Large intestine (tissue), 3 donors: ENCODE data around the gene FAM110A. TPM values are rescaled to one million over a fixed set of nuclear protein-coding genes. Genes with fewer than 3 reads are reported as not detected.

ENCODE experiments used
- DNase-seq, 2 donors: peaks; one replicate each; pipeline versions ENCODE4 v3.0.0 to v3.0.0-alpha.2; 2013
- H3K27ac ChIP-seq: one replicate; pipeline ENCODE4 v1.5.1; 2013; ENCODE audit warnings: low read length
- H3K27me3 ChIP-seq: 2 replicates; pipeline ENCODE4 v1.6.1; 2013; ENCODE audit warnings: low read length; ENCODE audit not compliant: control insufficient read depth, insufficient read depth
- H3K36me3 ChIP-seq: 2 replicates; pipeline ENCODE4 v1.6.1; 2013; ENCODE audit warnings: low read length; ENCODE audit not compliant: control insufficient read depth, insufficient read depth
- H3K4me1 ChIP-seq: one replicate; pipeline ENCODE4 v1.6.1; 2013; ENCODE audit warnings: low read length; ENCODE audit not compliant: control insufficient read depth, insufficient read depth
- H3K4me3 ChIP-seq: one replicate; pipeline ENCODE4 v1.5.1; 2013; ENCODE audit warnings: low read length
- H3K9me3 ChIP-seq: one replicate; pipeline ENCODE4 v1.6.1; 2013; ENCODE audit warnings: mild to moderate bottlenecking, low read depth, low read length, moderate library complexity; ENCODE audit not compliant: control insufficient read depth
- WGBS: methylation state at CpG from one replicate; pipeline ENCODE4 v1.1.5; 2013; ENCODE audit warnings: low lambda C conversion rate; ENCODE audit not compliant: insufficient coverage; 5-methylcytosine and 5-hydroxymethylcytosine counted together
- polyA plus RNA-seq: library from polyadenylated mRNA; unstranded; fragments of 120-200 nt; gene quantifications from one replicate; pipeline ENCODE4 v1.2.1, GENCODE V29; 2013

The FAM110A gene
- polyA plus RNA-seq, 1 donor = 7.5 TPM

GRCh38 chr20:831251-831650 is 2.3 kb upstream of the FAM110A start:
- no CpG with 5 or more reads among the region's 3 CpGs for WGBS

DNA sequence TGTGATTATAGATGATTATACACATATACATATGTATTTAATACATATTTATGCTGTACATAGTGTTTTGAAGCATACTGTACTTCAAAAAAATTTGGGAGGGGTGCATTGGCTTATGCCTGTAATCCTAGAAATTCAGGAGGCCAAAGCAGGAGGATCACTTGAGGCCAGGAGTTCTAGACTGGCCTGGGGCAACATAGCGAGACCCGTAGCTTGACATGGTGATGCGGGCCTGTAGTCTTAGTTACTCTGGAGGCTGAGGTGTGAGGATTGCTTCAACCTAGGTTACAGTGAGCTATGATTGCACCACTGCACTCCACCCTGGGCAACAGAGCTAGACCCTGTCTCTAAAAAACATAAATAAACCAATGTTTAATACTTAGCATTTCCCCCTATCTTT is 1.6 kb upstream of the FAM110A start:
- Histone ChIP-seq H3K9me3 (no peaks in the 10 kb centered on the region), H3K4me3 (no peak overlapping the region), H3K27me3 (no peaks in the 10 kb centered on the region), H3K36me3 (no peaks in the 10 kb centered on the region), H3K4me1 (peaks cover 9% of the 10 kb centered on the region), H3K27ac (no peak overlapping the region)
- no CpG with 5 or more reads among the region's 3 CpGs for WGBS
- DNase-seq = no peak

More at GRCh38 chr20:831251-831650, 2.3 kb upstream of the FAM110A start:
- Histone ChIP-seq H3K9me3 (no peaks in the 10 kb centered on the region), H3K27me3 (no peaks in the 10 kb centered on the region), H3K36me3 (no peaks in the 10 kb centered on the region), H3K4me3 (no peak overlapping the region), H3K27ac (no peak overlapping the region), H3K4me1 (peaks cover 9% of the 10 kb centered on the region)
- DNase-seq = no peak

GRCh38 chr20:833121-833449 is 430 bp upstream of the FAM110A start:
- H3K27me3 ChIP-seq = no peaks in the 10 kb centered on the region
- peaks cover 9% of the 10 kb centered on the region for H3K4me1 ChIP-seq
- DNase-seq = no peak
- H3K27ac ChIP-seq = peak overlapping the region; percentile 48
- no peaks in the 10 kb centered on the region for H3K36me3 ChIP-seq
- H3K4me3 ChIP-seq = peak overlapping the region; percentile 86
- WGBS = no CpG with 5 or more reads among the region's 4 CpGs
- no peaks in the 10 kb centered on the region for H3K9me3 ChIP-seq

- DNase-seq = no peak
- Histone ChIP-seq H3K4me1 (peaks cover 6% of the 10 kb centered on the region), H3K4me3 (peak overlapping the region; percentile 86), H3K36me3 (no peaks in the 10 kb centered on the region), H3K9me3 (no peaks in the 10 kb centered on the region), H3K27ac (no peak overlapping the region), H3K27me3 (no peaks in the 10 kb centered on the region)
- WGBS = no CpG with 5 or more reads among the region's 18 CpGs
Measured at GRCh38 chr20:834151-834746, 734 bp downstream of the FAM110A start.

GRCh38 chr20:835608-836045 is 2.1 kb downstream of the FAM110A start:
- H3K36me3 ChIP-seq = no peaks in the 10 kb centered on the region
- H3K27ac ChIP-seq = no peak overlapping the region
- H3K4me1 ChIP-seq = peaks cover 3% of the 10 kb centered on the region
- H3K27me3 ChIP-seq = no peaks in the 10 kb centered on the region
- H3K4me3 ChIP-seq = no peak overlapping the region
- no peaks in the 10 kb centered on the region for H3K9me3 ChIP-seq
- WGBS = no CpG with 5 or more reads among the region's 2 CpGs
- no peak for DNase-seq

DNA sequence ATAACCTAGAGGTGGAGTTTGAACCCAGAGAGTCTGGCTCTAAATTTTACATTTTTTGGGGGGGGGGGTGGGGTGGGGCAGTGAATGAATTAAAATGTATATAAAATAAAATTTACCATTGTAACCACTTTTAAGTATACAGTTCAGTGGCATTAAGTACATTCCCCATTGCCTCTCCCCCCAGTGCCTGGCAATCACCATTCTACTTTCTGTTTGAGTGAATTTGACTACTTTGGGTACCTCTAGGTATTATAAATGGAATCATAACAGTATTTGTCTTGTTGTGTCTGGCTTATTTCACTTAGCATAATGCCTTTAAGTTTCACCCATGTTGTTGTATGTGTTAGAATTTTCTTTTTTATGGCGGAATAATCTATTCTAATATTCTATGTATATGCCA is 2.7 kb downstream of the FAM110A start:
- H3K36me3 ChIP-seq = no peaks in the 10 kb centered on the region
- H3K27ac ChIP-seq = no peak overlapping the region
- peaks cover 3% of the 10 kb centered on the region for H3K4me1 ChIP-seq
- WGBS = 100% methylated on average over 1 of the region's 1 CpG
- DNase-seq = no peak
- H3K9me3 ChIP-seq = peaks cover 3% of the 10 kb centered on the region
- no peak overlapping the region for H3K4me3 ChIP-seq
- peaks cover 4% of the 10 kb centered on the region for H3K27me3 ChIP-seq

- H3K27ac ChIP-seq = no peak overlapping the region
- H3K36me3 ChIP-seq = no peaks in the 10 kb centered on the region
- peaks cover 3% of the 10 kb centered on the region for H3K9me3 ChIP-seq
- H3K4me3 ChIP-seq = no peak overlapping the region
- peaks cover 17% of the 10 kb centered on the region for H3K27me3 ChIP-seq
- no CpG with 5 or more reads among the region's 5 CpGs for whole genome bisulfite sequencing
- DNase-seq = no peak
- H3K4me1 ChIP-seq = peaks cover 11% of the 10 kb centered on the region
Measured at GRCh38 chr20:839015-839414, 5.5 kb downstream of the FAM110A start.

- H3K4me1 ChIP-seq = peaks cover 14% of the 10 kb centered on the region
Measured at GRCh38 chr20:839626-840025, 6.1 kb downstream of the FAM110A start.

DNA sequence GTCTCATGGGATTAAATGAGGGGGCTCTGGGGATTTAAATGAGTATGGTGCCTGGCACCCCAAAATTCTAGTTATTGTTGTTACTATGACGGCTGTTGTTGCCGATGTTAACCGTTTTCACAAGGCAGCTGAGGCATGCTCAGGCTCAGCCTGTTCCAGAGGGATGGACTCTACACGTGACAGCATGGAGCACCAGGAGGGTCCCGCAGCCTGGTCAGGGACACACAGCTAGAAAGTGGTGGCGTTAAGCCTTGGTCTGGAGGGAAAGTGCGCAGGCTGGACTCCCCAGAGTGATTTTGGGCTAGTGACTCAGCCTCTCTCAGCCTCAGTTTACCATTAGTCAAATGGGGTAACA is 7.0 kb downstream of the FAM110A start:
- Histone ChIP-seq H3K4me1 (peaks cover 17% of the 10 kb centered on the region), H3K9me3 (peaks cover 3% of the 10 kb centered on the region)

More at GRCh38 chr20:839626-840025, 6.1 kb downstream of the FAM110A start:
- H3K4me3 ChIP-seq = no peak overlapping the region
- no peak for DNase-seq
- peaks cover 17% of the 10 kb centered on the region for H3K27me3 ChIP-seq
- no CpG with 5 or more reads among the region's 11 CpGs for WGBS
- H3K36me3 ChIP-seq = no peaks in the 10 kb centered on the region
- H3K9me3 ChIP-seq = peaks cover 3% of the 10 kb centered on the region
- no peak overlapping the region for H3K27ac ChIP-seq

DNA sequence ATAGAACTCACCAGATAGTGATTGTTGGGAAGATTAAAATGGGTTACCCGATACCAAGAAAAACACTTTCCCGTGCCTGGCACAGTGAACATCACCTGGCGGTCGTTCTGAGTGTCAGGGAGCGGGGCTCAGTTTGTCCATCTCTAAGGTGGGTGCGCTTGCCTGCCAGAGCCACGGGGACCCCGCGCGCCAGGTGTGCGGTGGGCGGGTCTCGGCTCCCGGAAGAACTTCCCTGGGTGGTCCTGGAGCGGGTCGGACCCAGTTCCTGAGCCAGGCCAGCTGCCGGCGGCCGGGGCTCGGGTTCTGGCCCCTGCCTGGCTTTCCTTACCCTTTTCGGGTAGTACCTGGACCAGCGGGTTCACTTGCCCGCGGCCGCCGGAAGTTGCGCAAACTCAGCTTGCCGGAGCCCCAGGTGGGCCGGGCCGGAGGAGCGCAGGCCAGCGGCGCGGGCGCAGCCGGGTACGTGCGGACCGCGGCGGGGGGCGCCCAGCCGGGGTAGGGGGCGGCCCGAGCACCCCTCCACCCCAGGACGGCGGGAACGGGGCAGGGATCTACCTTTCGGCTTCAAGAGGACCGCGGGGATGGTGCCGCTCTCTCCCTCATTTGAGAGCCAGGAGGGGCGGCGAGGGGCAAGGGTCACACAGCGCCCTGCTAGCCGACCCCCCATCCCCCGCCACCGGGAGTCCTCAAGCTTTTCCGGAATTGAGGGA is 7.5 kb downstream of the FAM110A start:
- peak; percentile 30 to 66 for DNase-seq
- Histone ChIP-seq H3K9me3 (peaks cover 3% of the 10 kb centered on the region), H3K36me3 (no peaks in the 10 kb centered on the region), H3K4me3 (peak overlapping the region; percentile 69), H3K4me1 (peaks cover 17% of the 10 kb centered on the region), H3K27ac (no peak overlapping the region), H3K27me3 (peaks cover 17% of the 10 kb centered on the region)
- no CpG with 5 or more reads among the region's 59 CpGs for WGBS

More for the DNA sequence above, 7.0 kb downstream of the FAM110A start:
- Histone ChIP-seq H3K36me3 (no peaks in the 10 kb centered on the region), H3K27me3 (peaks cover 17% of the 10 kb centered on the region), H3K4me3 (peak overlapping the region; percentile 69), H3K27ac (no peak overlapping the region)
- no peak for DNase-seq
- WGBS = no CpG with 5 or more reads among the region's 7 CpGs
